Suprapubic skin (tissue), 4 donors: ENCODE measurements around the gene IL17RB. TPM values are rescaled to one million over a fixed set of nuclear protein-coding genes. Genes with fewer than 3 reads are reported as not detected.

Source experiments
- DNase-seq, 2 donors: peaks; one replicate each; pipeline ENCODE4 v3.0.0-alpha.2; 2019; ENCODE audit warnings: low spot score in 2 of 2
- H3K27ac ChIP-seq: fragments of 200-600 bp; sonication (generic); one replicate; pipeline ENCODE4 v1.5.1; 2019
- H3K27me3 ChIP-seq: fragments of 200-600 bp; sonication (generic); one replicate; pipeline ENCODE4 v1.5.1; 2019
- H3K36me3 ChIP-seq: fragments of 200-600 bp; sonication (generic); one replicate; pipeline ENCODE4 v1.5.1; 2019
- H3K4me1 ChIP-seq: fragments of 200-600 bp; sonication (generic); one replicate; pipeline ENCODE4 v1.5.1; 2019
- H3K4me3 ChIP-seq: fragments of 200-600 bp; sonication (generic); one replicate; pipeline ENCODE4 v1.5.1; 2019; ENCODE audit warnings: mild to moderate bottlenecking
- H3K9me3 ChIP-seq: fragments of 200-600 bp; sonication (generic); one replicate; pipeline ENCODE4 v1.5.1; 2019
- EP300 ChIP-seq: sonication (generic); formaldehyde crosslinking; IDR thresholded peaks from one replicate; pipeline ENCODE4 v1.6.1; 2017; ENCODE audit warnings: antibody characterized with exemption
- POLR2A ChIP-seq, 2 donors: fragments of 450-650 bp; IDR thresholded peaks; one replicate each; pipeline ENCODE4 v1.6.1; 2017; ENCODE audit warnings: antibody characterized with exemption in 2 of 2, mild to moderate bottlenecking in 2 of 2, moderate library complexity in 2 of 2
- POLR2AphosphoS5 ChIP-seq, 3 donors: sonication (generic); formaldehyde crosslinking; IDR thresholded peaks; one replicate each; pipeline ENCODE4 v1.6.1; 2017; ENCODE audit warnings: antibody characterized with exemption in 3 of 3
- WGBS: methylation state at CpG from one replicate; pipeline ENCODE4 v1.1.5; 2018; 5-methylcytosine and 5-hydroxymethylcytosine counted together
- total RNA-seq, 4 donors: library from RNA; depleted of rRNA; stranded (reverse); fragments of >200 nt; gene quantifications; one replicate each; pipeline ENCODE4 v1.1.0, GENCODE V29; 2016
- TF ChIP-seq, protein P1 (sequence below), 2 donors: fragments of 200-600 bp in 1 of 2; fragments of 450-650 bp in 1 of 2; sonication (generic) in 1 of 2; IDR thresholded peaks; one replicate each; pipeline ENCODE4 v1.5.1; 2016 to 2019; ENCODE audit warnings: antibody characterized with exemption in 2 of 2, mild to moderate bottlenecking in 1 of 2, moderate library complexity in 1 of 2

The IL17RB gene
- total RNA-seq, 4 donors from 2014 or later = 1.7 to 5.1 (median 2.2) TPM

DNA sequence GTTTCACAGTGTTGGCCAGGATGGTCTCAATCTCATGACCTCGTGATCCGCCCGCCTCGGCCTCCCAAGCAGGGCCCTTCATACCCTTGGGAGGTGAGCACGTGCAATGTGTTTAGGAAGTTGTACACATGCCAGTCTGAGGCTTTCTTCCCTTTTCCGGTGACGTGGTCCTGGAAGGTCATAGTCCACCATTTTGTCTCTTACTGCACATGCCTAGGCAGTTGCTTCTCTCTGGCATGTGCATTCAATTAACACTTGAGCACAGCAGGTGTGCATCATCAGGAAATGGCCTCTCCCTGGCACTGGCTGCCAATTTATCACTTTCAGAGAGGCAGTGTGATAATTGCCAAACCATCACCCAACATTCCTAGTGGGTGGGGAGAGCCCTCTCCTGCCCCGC lies 67.0 kb downstream of the IL17RB start:
- Histone ChIP-seq H3K36me3 (no peaks in the 10 kb centered on the region), H3K9me3 (no peaks in the 10 kb centered on the region), H3K27me3 (peaks cover 26% of the 10 kb centered on the region), H3K27ac (no peak overlapping the region), H3K4me1 (no peaks in the 10 kb centered on the region), H3K4me3 (no peak overlapping the region)
- TF ChIP-seq POLR2AphosphoS5 (IDR thresholded peaks at IDR 0.05) (no peak), POLR2A (IDR thresholded peaks at IDR 0.05) (no peak), EP300 (no peak)
- TF ChIP-seq, protein P1, sequence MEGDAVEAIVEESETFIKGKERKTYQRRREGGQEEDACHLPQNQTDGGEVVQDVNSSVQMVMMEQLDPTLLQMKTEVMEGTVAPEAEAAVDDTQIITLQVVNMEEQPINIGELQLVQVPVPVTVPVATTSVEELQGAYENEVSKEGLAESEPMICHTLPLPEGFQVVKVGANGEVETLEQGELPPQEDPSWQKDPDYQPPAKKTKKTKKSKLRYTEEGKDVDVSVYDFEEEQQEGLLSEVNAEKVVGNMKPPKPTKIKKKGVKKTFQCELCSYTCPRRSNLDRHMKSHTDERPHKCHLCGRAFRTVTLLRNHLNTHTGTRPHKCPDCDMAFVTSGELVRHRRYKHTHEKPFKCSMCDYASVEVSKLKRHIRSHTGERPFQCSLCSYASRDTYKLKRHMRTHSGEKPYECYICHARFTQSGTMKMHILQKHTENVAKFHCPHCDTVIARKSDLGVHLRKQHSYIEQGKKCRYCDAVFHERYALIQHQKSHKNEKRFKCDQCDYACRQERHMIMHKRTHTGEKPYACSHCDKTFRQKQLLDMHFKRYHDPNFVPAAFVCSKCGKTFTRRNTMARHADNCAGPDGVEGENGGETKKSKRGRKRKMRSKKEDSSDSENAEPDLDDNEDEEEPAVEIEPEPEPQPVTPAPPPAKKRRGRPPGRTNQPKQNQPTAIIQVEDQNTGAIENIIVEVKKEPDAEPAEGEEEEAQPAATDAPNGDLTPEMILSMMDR (IDR thresholded peaks at IDR 0.05) = no peak
- DNase-seq = no peak
- WGBS = 95% methylated on average over 8 of the region's 8 CpGs

Other genes starting within 250 kb of the IL17RB start
- gene CHDH, start 149 bp upstream of the IL17RB start, total RNA-seq = 10 to 100 TPM in 2 of 4 donors, 1 to 10 TPM in 2; 6.0 to 26.4 (median 9.3) TPM
- gene ACTR8, start 35.6 kb downstream of the IL17RB start, total RNA-seq = 10 to 100 TPM; 15.0 to 21.3 (median 15.8) TPM
- 10 to 100 TPM; 36.5 to 48.1 (median 45.4) TPM for gene SELENOK, start 45.3 kb downstream of the IL17RB start, total RNA-seq